Neural cell (in vitro differentiated cells): ENCODE measurements around the gene PJA1. TPM values are rescaled to one million over a fixed set of nuclear protein-coding genes. Genes with fewer than 3 reads are reported as not detected.

Experiments used
- H2AFZ ChIP-seq: fragments of 200-600, 300-800 bp; sonication (generic), shearing (Covaris generic); 2 replicates; pipeline ENCODE4 v1.6.0; 2014; ENCODE audit warnings: low read depth, mild to moderate bottlenecking, antibody characterized with exemption, low read length, moderate library complexity
- H3F3A ChIP-seq: fragments of 200-600 bp; shearing (Covaris generic); 2 replicates; pipeline ENCODE4 v1.6.1; 2016; ENCODE audit warnings: mild to moderate bottlenecking, moderate library complexity, mixed read lengths, antibody characterized with exemption, low read length; ENCODE audit not compliant: insufficient read depth, poor library complexity, severe bottlenecking
- H3K27ac ChIP-seq: fragments of 200-600, 300-800 bp; sonication (generic), shearing (Covaris generic); 2 replicates; pipeline ENCODE4 v1.5.1; 2014; ENCODE audit warnings: mild to moderate bottlenecking, low read length, moderate library complexity
- H3K27me3 ChIP-seq: fragments of 300-800, 200-600 bp; sonication (generic), shearing (Covaris generic); 2 replicates; pipeline ENCODE4 v1.6.0; 2014; ENCODE audit warnings: mild to moderate bottlenecking, low read depth, low read length, moderate library complexity; ENCODE audit not compliant: insufficient read depth
- H3K36me3 ChIP-seq: fragments of 300-800, 200-600 bp; sonication (generic), shearing (Covaris generic); 2 replicates; pipeline ENCODE4 v1.5.1; 2014; ENCODE audit warnings: mild to moderate bottlenecking, antibody characterized with exemption, low read length, moderate library complexity; ENCODE audit not compliant: insufficient read depth
- H3K4me2 ChIP-seq: fragments of 300-800, 200-600 bp; sonication (generic), shearing (Covaris generic); 2 replicates; pipeline ENCODE4 v1.6.0; 2014; ENCODE audit warnings: mild to moderate bottlenecking, low read length
- H3K4me3 ChIP-seq: fragments of 300-800, 200-600 bp; sonication (generic), shearing (Covaris generic); 2 replicates; pipeline ENCODE4 v1.5.1; 2014; ENCODE audit warnings: mild to moderate bottlenecking, low read length, moderate library complexity
- H3K79me2 ChIP-seq: fragments of 200-600 bp; shearing (Covaris generic); replicated peaks from 2 replicates; pipeline ENCODE4 v1.6.0; 2014; ENCODE audit warnings: mild to moderate bottlenecking, low read length, moderate library complexity; ENCODE audit not compliant: insufficient read depth
- H3K9ac ChIP-seq: fragments of 300-800, 200-600 bp; sonication (generic), shearing (Covaris generic); 2 replicates; pipeline ENCODE4 v1.6.1; 2016; ENCODE audit warnings: mild to moderate bottlenecking, low read length, mixed read lengths
- H3K9me2 ChIP-seq: fragments of 200-600 bp; shearing (Covaris generic); 2 replicates; pipeline ENCODE4 v1.6.1; 2016; ENCODE audit warnings: mild to moderate bottlenecking, low read length, mixed read lengths; ENCODE audit not compliant: insufficient read depth
- H3K9me3 ChIP-seq: fragments of 200-600, 300-800 bp; sonication (generic), shearing (Covaris generic); 2 replicates; pipeline ENCODE4 v1.6.1; 2016; ENCODE audit warnings: mild to moderate bottlenecking, mixed run types, low read length, moderate library complexity, mixed read lengths
- H4K20me1 ChIP-seq: fragments of 200-600 bp; shearing (Covaris generic); 2 replicates; pipeline ENCODE4 v1.6.1; 2016; ENCODE audit warnings: mild to moderate bottlenecking, mixed run types; ENCODE audit not compliant: insufficient read depth
- EP300 ChIP-seq: fragments of 450-650 bp; conservative IDR thresholded peaks from 2 replicates; pipeline ENCODE4 v1.6.1; 2014; ENCODE audit warnings: antibody characterized with exemption, mild to moderate bottlenecking, moderate library complexity; ENCODE audit not compliant: poor library complexity, severe bottlenecking
- EZH2 ChIP-seq: fragments of 200-600, 300-800 bp; shearing (Covaris generic), sonication (generic); IDR thresholded peaks from 2 replicates; pipeline ENCODE4 v1.6.1; 2014; ENCODE audit warnings: antibody characterized with exemption, low read length, borderline replicate concordance, mild to moderate bottlenecking; ENCODE audit not compliant: insufficient read depth, poor library complexity, severe bottlenecking
- MXI1 ChIP-seq: fragments of 450-650 bp; conservative IDR thresholded peaks from 2 replicates; pipeline ENCODE4 v1.6.1; 2014; ENCODE audit warnings: antibody characterized with exemption, mild to moderate bottlenecking; ENCODE audit not compliant: poor library complexity, severe bottlenecking
- POLR2AphosphoS5 ChIP-seq: IDR thresholded peaks from 2 replicates; pipeline ENCODE4 v1.6.1; 2012
- RAD21 ChIP-seq: fragments of 450-650 bp; conservative IDR thresholded peaks from 2 replicates; pipeline ENCODE4 v1.6.1; 2014; ENCODE audit warnings: antibody characterized with exemption, mild to moderate bottlenecking, moderate library complexity
- SMC3 ChIP-seq: fragments of 450-650 bp; conservative IDR thresholded peaks from 2 replicates; pipeline ENCODE4 v1.6.1; 2014; ENCODE audit warnings: antibody characterized with exemption, mild to moderate bottlenecking, moderate library complexity; ENCODE audit not compliant: poor library complexity
- TAF1 ChIP-seq: IDR thresholded peaks from 2 replicates; pipeline ENCODE4 v1.6.1; 2012; ENCODE audit warnings: low read depth
- polyA plus RNA-seq: library from polyadenylated mRNA; depleted of rRNA; stranded (reverse); fragments of >200 nt; gene quantifications from 2 replicates; pipeline ENCODE4 v1.2.3, GENCODE V29; 2014
- TF ChIP-seq, protein P1 (sequence below): fragments of 450-650 bp; IDR thresholded peaks from 2 replicates; pipeline ENCODE4 v1.5.1; 2014; ENCODE audit warnings: antibody characterized with exemption, mild to moderate bottlenecking, moderate library complexity; ENCODE audit not compliant: poor library complexity, severe bottlenecking
- TF ChIP-seq, protein P2 (sequence below): IDR thresholded peaks from 2 replicates; pipeline ENCODE4 v1.6.1; 2012; ENCODE audit warnings: borderline replicate concordance

The PJA1 gene
- polyA plus RNA-seq, 1 donor from 2014 or later = 214 TPM

DNA sequence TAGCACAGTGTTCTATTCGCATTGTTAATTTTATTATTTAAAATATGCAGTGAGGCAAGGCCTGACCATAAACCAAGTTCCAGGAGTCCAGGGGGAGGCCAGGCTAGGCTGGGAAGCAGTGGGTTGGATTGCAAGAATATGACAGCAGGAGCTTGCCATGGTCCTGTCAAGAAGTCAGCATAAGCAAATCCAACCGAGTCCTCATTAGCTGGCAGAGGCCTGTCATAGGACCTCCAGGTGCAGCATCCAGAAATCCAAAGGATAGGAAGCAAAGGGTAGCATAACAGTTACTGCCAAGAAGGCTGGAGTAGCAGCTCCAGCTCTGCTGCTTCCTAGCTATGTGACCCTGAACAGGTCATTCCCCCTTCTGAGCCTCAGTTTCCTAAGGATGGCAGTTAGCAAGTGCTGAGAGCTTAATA, 13.4 kb downstream of the PJA1 start:
- no peaks in the 10 kb centered on the region for H4K20me1 ChIP-seq
- no peaks in the 10 kb centered on the region for H3K9me3 ChIP-seq
- H3K79me2 ChIP-seq = no peaks in the 10 kb centered on the region
- H2AFZ ChIP-seq = no peak overlapping the region
- H3F3A ChIP-seq = no peaks in the 10 kb centered on the region
- TF ChIP-seq EZH2 (no peak), MXI1 (no peak), SMC3 (no peak), TAF1 (no peak), EP300 (no peak), RAD21 (no peak), POLR2AphosphoS5 (no peak)
- TF ChIP-seq, protein P1, sequence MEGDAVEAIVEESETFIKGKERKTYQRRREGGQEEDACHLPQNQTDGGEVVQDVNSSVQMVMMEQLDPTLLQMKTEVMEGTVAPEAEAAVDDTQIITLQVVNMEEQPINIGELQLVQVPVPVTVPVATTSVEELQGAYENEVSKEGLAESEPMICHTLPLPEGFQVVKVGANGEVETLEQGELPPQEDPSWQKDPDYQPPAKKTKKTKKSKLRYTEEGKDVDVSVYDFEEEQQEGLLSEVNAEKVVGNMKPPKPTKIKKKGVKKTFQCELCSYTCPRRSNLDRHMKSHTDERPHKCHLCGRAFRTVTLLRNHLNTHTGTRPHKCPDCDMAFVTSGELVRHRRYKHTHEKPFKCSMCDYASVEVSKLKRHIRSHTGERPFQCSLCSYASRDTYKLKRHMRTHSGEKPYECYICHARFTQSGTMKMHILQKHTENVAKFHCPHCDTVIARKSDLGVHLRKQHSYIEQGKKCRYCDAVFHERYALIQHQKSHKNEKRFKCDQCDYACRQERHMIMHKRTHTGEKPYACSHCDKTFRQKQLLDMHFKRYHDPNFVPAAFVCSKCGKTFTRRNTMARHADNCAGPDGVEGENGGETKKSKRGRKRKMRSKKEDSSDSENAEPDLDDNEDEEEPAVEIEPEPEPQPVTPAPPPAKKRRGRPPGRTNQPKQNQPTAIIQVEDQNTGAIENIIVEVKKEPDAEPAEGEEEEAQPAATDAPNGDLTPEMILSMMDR = no peak
- TF ChIP-seq, protein P2, sequence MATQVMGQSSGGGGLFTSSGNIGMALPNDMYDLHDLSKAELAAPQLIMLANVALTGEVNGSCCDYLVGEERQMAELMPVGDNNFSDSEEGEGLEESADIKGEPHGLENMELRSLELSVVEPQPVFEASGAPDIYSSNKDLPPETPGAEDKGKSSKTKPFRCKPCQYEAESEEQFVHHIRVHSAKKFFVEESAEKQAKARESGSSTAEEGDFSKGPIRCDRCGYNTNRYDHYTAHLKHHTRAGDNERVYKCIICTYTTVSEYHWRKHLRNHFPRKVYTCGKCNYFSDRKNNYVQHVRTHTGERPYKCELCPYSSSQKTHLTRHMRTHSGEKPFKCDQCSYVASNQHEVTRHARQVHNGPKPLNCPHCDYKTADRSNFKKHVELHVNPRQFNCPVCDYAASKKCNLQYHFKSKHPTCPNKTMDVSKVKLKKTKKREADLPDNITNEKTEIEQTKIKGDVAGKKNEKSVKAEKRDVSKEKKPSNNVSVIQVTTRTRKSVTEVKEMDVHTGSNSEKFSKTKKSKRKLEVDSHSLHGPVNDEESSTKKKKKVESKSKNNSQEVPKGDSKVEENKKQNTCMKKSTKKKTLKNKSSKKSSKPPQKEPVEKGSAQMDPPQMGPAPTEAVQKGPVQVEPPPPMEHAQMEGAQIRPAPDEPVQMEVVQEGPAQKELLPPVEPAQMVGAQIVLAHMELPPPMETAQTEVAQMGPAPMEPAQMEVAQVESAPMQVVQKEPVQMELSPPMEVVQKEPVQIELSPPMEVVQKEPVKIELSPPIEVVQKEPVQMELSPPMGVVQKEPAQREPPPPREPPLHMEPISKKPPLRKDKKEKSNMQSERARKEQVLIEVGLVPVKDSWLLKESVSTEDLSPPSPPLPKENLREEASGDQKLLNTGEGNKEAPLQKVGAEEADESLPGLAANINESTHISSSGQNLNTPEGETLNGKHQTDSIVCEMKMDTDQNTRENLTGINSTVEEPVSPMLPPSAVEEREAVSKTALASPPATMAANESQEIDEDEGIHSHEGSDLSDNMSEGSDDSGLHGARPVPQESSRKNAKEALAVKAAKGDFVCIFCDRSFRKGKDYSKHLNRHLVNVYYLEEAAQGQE = no peak
- no peak overlapping the region for H3K4me3 ChIP-seq
- H3K36me3 ChIP-seq = no peaks in the 10 kb centered on the region
- H3K9ac ChIP-seq = no peak overlapping the region
- no peaks in the 10 kb centered on the region for H3K27me3 ChIP-seq
- no peaks in the 10 kb centered on the region for H3K9me2 ChIP-seq
- no peak overlapping the region for H3K4me2 ChIP-seq
- no peak overlapping the region for H3K27ac ChIP-seq

DNA sequence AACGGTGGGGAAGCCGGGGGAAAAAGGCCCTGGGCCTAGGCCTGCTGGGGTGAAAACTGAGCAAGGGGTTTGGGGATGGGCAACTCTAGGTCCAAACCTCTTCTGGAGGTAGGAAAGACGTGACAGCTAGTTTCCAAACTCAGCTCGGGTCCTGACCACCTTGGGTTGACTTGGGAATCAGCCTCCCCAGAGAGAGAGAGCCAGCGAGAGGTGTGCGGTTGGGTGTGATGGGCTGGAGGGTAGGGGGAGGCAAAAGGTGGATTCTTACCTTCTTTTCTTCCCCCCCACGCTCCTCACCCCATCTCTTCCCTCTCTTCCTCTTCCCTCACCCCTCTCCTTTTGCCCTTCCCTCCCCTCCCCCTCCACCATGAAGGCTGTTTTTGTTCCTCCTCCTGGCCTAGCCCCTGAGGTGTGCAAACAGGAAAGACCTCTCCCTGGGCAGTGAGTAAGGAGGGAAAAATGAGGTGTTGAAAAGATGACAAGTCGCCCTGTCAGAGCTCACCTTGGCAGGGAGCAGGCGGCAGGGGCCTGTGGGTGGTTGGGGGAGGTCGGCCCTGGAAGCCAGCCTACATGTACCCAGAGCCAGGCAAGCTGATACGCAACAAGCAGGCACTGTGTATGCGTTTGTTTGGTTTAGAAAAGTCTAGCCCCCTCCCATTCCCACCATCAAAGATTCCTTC, 14.8 kb downstream of the PJA1 start:
- H4K20me1 ChIP-seq = no peaks in the 10 kb centered on the region
- no peak overlapping the region for H3K27ac ChIP-seq
- H3K36me3 ChIP-seq = no peaks in the 10 kb centered on the region
- no peaks in the 10 kb centered on the region for H3F3A ChIP-seq
- TF ChIP-seq TAF1 (no peak), MXI1 (no peak), POLR2AphosphoS5 (no peak), SMC3 (no peak)
- H3K27me3 ChIP-seq = no peaks in the 10 kb centered on the region
- no peak overlapping the region for H3K4me2 ChIP-seq
- no peak overlapping the region for H2AFZ ChIP-seq
- H3K79me2 ChIP-seq = no peaks in the 10 kb centered on the region
- H3K4me3 ChIP-seq = no peak overlapping the region
- no peaks in the 10 kb centered on the region for H3K9me2 ChIP-seq
- no peak overlapping the region for H3K9ac ChIP-seq
- no peaks in the 10 kb centered on the region for H3K9me3 ChIP-seq
